ENCODE measurements around the gene C10orf67. TPM values are rescaled to one million over a fixed set of nuclear protein-coding genes. Genes with fewer than 3 reads are reported as not detected.

C10orf67 gene
- total RNA-seq, 4 donors from 2014 or later = not detected

- H3K4me1 ChIP-seq = peaks cover 0 to 24% (median 0%) of the 10 kb centered on the region in 3 donors
- no peaks in the 10 kb centered on the region for H3K9me3 ChIP-seq
- ATAC-seq = no peak
- H3K4me3 ChIP-seq = no peak overlapping the region
- 46 to 55% methylated on average over 2 of the region's 2 CpGs for WGBS, 2 donors (ENCODE audit: low coverage in 1 of 2)
- TF ChIP-seq POLR2A (IDR thresholded peaks at IDR 0.05) (no peak), CTCF (IDR thresholded peaks at IDR 0.05) (no peak), EP300 (IDR thresholded peaks at IDR 0.05) (no peak), POLR2AphosphoS5 (IDR thresholded peaks at IDR 0.05) (no peak)
- H3K36me3 ChIP-seq = no peaks in the 10 kb centered on the region
- H3K27ac ChIP-seq = no peak overlapping the region
- H3K27me3 ChIP-seq = peaks cover 31% of the 10 kb centered on the region
These were observed 3.6 kb downstream of the C10orf67 start for GRCh38 chr10:23341004-23341403.

- H3K4me1 ChIP-seq = peaks cover 0 to 22% (median 0%) of the 10 kb centered on the region in 3 donors
- H3K27me3 ChIP-seq = peaks cover 29% of the 10 kb centered on the region
- ATAC-seq = no peak
- no peak overlapping the region for H3K4me3 ChIP-seq
- TF ChIP-seq POLR2A (IDR thresholded peaks at IDR 0.05) (no peak), CTCF (IDR thresholded peaks at IDR 0.05) (no peak), EP300 (IDR thresholded peaks at IDR 0.05) (no peak), POLR2AphosphoS5 (IDR thresholded peaks at IDR 0.05) (no peak)
- H3K36me3 ChIP-seq = no peaks in the 10 kb centered on the region
- no peak overlapping the region for H3K27ac ChIP-seq
- WGBS, 2 donors (ENCODE audit: low coverage in 1 of 2) = 63 to 95% methylated on average over 3 to 4 of the region's 4 CpGs
- no peaks in the 10 kb centered on the region for H3K9me3 ChIP-seq
These were observed 4.2 kb downstream of the C10orf67 start for GRCh38 chr10:23340354-23340753.

- TF ChIP-seq EP300 (IDR thresholded peaks at IDR 0.05) = no peak
- no peak for TF ChIP-seq POLR2AphosphoS5 (IDR thresholded peaks at IDR 0.05)
- Histone ChIP-seq H3K36me3 (no peaks in the 10 kb centered on the region), H3K9me3 (no peaks in the 10 kb centered on the region), H3K27ac (no peak overlapping the region), H3K4me1 (peaks cover 0 to 7% (median 0%) of the 10 kb centered on the region in 3 donors), H3K4me3 (no peak overlapping the region), H3K27me3 (peaks cover 17% of the 10 kb centered on the region)
- 80 to 90% methylated on average over 1 of the region's 1 CpG for WGBS, 2 donors (ENCODE audit: low coverage in 1 of 2)
- ATAC-seq = no peak
These were observed 5.7 kb downstream of the C10orf67 start for GRCh38 chr10:23338886-23339285.

- 68 to 84% methylated on average over 6 to 11 of the region's 11 CpGs for whole genome bisulfite sequencing, 2 donors (ENCODE audit: low coverage in 1 of 2)
These were observed 6.3 kb downstream of the C10orf67 start for GRCh38 chr10:23338155-23338828.

GRCh38 chr10:23337616-23338015, 7.0 kb downstream of the C10orf67 start:
- 77 to 80% methylated on average over 1 of the region's 1 CpG for WGBS, 2 donors (ENCODE audit: low coverage in 1 of 2)

More at GRCh38 chr10:23338155-23338828, 6.3 kb downstream of the C10orf67 start:
- no peak for ATAC-seq
- no peak for TF ChIP-seq CTCF (IDR thresholded peaks at IDR 0.05)
- TF ChIP-seq EP300 (IDR thresholded peaks at IDR 0.05) = no peak
- TF ChIP-seq POLR2AphosphoS5 (IDR thresholded peaks at IDR 0.05) = no peak
- no peak for TF ChIP-seq POLR2A (IDR thresholded peaks at IDR 0.05)
- no peaks in the 10 kb centered on the region for H3K36me3 ChIP-seq
- H3K27ac ChIP-seq = no peak overlapping the region
- peaks cover 0 to 1% (median 0%) of the 10 kb centered on the region in 3 donors for H3K4me1 ChIP-seq
- H3K27me3 ChIP-seq = peaks cover 11% of the 10 kb centered on the region
- no peak overlapping the region for H3K4me3 ChIP-seq
- no peaks in the 10 kb centered on the region for H3K9me3 ChIP-seq

More at GRCh38 chr10:23337616-23338015, 7.0 kb downstream of the C10orf67 start:
- Histone ChIP-seq H3K4me1 (no peaks in the 10 kb centered on the region), H3K9me3 (no peaks in the 10 kb centered on the region), H3K27me3 (peaks cover 4% of the 10 kb centered on the region), H3K36me3 (no peaks in the 10 kb centered on the region), H3K27ac (no peak overlapping the region), H3K4me3 (no peak overlapping the region)
- no peak for TF ChIP-seq POLR2AphosphoS5 (IDR thresholded peaks at IDR 0.05)
- no peak for TF ChIP-seq EP300 (IDR thresholded peaks at IDR 0.05)
- no peak for TF ChIP-seq CTCF (IDR thresholded peaks at IDR 0.05)
- TF ChIP-seq POLR2A (IDR thresholded peaks at IDR 0.05) = no peak
- ATAC-seq = no peak

All from gastroesophageal sphincter (tissue), 4 donors.